Muscle layer of duodenum (tissue), 2 donors: ENCODE measurements around the gene CHIA.

ENCODE experiments used
- H3K27ac ChIP-seq: one replicate; pipeline ENCODE4 v1.7.0; 2013; ENCODE audit warnings: mild to moderate bottlenecking, low read length
- H3K27me3 ChIP-seq: one replicate; pipeline ENCODE4 v1.7.0; 2013; ENCODE audit warnings: low read depth, mild to moderate bottlenecking, control low read depth, low read length
- H3K36me3 ChIP-seq, 2 donors: one replicate each; pipeline ENCODE4 v1.7.0; 2013; ENCODE audit warnings: low read length in 2 of 2, control low read depth in 1 of 2, mild to moderate bottlenecking in 1 of 2; ENCODE audit not compliant: insufficient read depth in 2 of 2, control insufficient read depth in 1 of 2
- H3K4me1 ChIP-seq, 2 donors: one replicate each; pipeline ENCODE4 v1.7.0; 2013; ENCODE audit warnings: low read length in 2 of 2, mild to moderate bottlenecking in 2 of 2, control low read depth in 1 of 2, moderate library complexity in 1 of 2; ENCODE audit not compliant: insufficient read depth in 2 of 2, control insufficient read depth in 1 of 2
- H3K4me3 ChIP-seq, 2 donors: one replicate each; pipeline ENCODE4 v1.7.0; 2013; ENCODE audit warnings: low read length in 2 of 2, low read depth in 1 of 2, mild to moderate bottlenecking in 1 of 2
- H3K9me3 ChIP-seq, 2 donors: one replicate each; pipeline ENCODE4 v1.7.0; 2013; ENCODE audit warnings: low read length in 2 of 2, control low read depth in 1 of 2, mild to moderate bottlenecking in 1 of 2; ENCODE audit not compliant: control insufficient read depth in 1 of 2
- donor health status: healthy.

CHIA gene

DNA sequence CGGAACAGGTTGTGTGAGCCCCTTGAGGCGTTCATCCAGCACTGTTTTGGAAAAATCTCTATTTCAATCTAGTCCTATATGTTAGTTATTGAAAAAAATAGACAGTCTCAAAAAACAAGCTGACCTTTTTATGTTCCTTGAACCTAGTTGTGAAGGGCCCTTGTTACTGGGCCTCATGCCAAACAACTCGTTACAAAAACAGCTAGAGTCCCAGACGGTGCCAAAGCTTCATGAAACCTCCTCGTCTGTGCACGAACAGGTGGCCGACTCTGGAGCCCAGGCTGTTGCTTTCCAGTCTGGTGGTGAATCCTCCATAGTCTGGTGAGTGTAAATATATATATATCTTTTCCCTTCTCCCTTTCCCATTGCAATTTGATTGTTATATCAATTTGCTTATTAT is at the start of gene CHIA:
Gene CHIA (plus strand): TSS at position 222 of the 400 bp plus-strand sequence. CDS start 19,617 bp downstream, outside the sequence.
- H3K27me3 ChIP-seq: no peaks in the 10 kb centered on the region
- no peak within 1 kb of the TSS for H3K27ac ChIP-seq
- no peaks in the 10 kb centered on the region for H3K36me3 ChIP-seq
- no peaks in the 10 kb centered on the region for H3K9me3 ChIP-seq
- H3K4me3 ChIP-seq: no peak within 1 kb of the TSS
- H3K4me1 ChIP-seq: no peaks in the 10 kb centered on the region

DNA sequence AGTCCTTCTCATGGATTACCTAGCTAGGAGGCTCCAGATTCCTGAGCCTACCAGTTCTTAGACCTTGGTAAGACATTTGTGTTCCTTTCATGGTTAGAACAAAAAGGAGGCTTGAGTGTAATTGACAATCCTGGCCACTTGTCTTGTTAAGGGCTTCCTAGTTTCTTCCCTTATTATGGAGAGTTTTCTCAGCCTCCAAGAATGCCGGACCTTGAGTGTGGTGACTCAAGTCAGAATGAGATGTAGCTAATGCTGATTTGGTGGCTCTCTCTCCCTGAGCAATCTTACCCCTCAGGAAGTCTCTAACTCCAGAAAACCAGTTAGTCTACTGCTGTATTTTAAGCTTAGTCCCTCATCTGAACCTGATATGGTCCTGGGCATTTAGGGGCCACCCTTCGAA is 48.9 kb upstream of the CHIA start:
- H3K4me1 ChIP-seq: no peaks in the 10 kb centered on the region
- no peak overlapping the region for H3K27ac ChIP-seq
- no peaks in the 10 kb centered on the region for H3K9me3 ChIP-seq
- no peaks in the 10 kb centered on the region for H3K36me3 ChIP-seq
- H3K4me3 ChIP-seq: no peak overlapping the region
- H3K27me3 ChIP-seq: no peaks in the 10 kb centered on the region

DNA sequence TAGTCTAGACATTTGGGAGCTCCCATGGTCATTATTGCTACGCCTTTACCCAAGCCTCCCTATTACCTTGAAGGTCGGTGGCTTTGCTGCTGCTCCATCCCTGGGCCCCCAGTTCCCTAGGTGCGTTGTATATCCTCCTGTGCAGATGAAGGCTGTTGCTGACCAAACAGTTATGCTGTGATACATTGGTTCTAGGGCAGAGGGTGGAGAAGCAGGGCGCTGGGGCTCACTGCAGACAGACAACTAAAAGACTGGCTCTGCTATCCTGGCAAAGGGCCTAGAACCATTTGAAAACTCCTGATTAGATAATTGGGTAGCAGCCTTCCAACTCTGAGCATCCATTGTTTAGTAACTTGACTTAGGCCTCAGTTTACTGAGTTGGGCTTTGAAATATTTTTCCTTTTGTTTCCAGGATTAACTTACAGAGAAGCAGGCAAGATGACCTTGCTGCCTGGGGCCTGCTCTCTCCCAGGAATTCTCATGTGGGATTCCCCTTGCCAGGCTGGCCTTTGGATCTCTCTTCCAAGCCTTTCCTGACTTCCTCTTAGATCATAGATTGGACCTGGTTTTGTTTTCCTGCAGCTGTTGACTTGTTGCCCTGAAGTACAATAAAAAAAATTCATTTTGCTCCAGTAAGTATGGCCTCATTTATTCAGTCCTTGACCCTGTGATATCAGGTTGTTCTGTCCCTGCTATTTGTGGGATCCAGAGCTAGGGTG is 47.7 kb upstream of the CHIA start:
- Histone ChIP-seq H3K27me3 (no peaks in the 10 kb centered on the region), H3K4me1 (no peaks in the 10 kb centered on the region), H3K27ac (no peak overlapping the region), H3K9me3 (no peaks in the 10 kb centered on the region), H3K36me3 (no peaks in the 10 kb centered on the region), H3K4me3 (no peak overlapping the region)

DNA sequence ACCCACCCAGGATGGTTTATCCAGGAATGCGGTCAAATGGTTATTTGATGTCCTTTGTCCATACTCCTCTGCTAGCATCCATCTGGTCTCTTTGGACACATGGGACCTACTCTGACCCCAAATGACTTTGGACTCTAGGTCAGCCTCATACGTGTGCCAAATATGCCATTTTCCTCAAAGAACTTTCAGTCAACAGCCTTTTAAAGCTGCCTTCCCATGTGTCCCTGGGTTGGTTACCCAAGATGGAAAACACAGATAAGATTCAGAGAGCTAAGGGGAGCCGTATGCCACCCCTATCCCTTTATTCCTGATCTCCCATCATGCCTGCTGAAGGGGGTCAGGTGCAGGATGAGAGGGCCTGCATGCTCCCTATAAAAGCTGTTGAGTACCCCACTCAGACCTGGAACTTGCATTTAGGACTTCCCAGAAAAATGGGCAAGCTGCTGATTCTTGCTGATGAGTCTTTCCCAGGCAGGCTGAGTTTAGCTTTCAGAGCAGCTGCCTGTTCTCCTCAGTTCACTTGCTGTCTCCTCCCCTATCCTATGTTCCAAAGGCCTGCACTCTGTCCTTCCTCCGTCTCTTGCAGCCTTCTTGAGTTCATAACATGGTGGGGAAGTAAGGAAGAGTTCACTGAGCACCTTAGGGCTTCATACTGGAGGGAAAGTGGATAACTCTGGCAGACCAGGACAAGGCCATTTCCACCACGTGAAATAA is 43.4 kb upstream of the CHIA start:
- no peaks in the 10 kb centered on the region for H3K27me3 ChIP-seq
- H3K36me3 ChIP-seq: no peaks in the 10 kb centered on the region
- no peaks in the 10 kb centered on the region for H3K9me3 ChIP-seq
- no peaks in the 10 kb centered on the region for H3K4me1 ChIP-seq
- no peak overlapping the region for H3K27ac ChIP-seq
- H3K4me3 ChIP-seq: no peak overlapping the region

DNA sequence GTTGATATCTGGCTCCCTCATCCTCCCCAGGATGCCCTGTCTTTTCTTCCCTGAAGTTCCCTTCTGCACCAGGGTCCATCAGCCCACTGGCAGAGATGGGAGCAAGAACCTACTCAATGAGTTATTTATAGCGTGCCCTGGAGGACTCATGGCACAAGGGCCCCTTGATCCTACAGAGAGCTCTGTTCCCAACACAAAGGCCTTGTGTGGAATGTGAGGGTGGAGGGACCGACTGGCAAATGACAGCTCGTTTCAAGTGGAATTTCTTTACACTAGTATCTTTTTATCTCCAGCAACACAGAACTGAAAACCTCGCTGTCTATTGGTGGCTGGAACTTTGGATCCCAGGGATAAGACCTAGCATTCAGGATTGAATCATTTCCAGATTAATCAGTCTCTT is 40.7 kb upstream of the CHIA start:
- H3K27me3 ChIP-seq: no peaks in the 10 kb centered on the region
- H3K4me3 ChIP-seq: no peak overlapping the region

GRCh38 chr1:111251570-111251969 is 39.1 kb upstream of the CHIA start:
- Histone ChIP-seq H3K27ac (no peak overlapping the region), H3K4me1 (no peaks in the 10 kb centered on the region), H3K36me3 (no peaks in the 10 kb centered on the region), H3K27me3 (no peaks in the 10 kb centered on the region), H3K4me3 (no peak overlapping the region), H3K9me3 (no peaks in the 10 kb centered on the region)

More for the DNA sequence above, 40.7 kb upstream of the CHIA start:
- Histone ChIP-seq H3K9me3 (no peaks in the 10 kb centered on the region), H3K36me3 (no peaks in the 10 kb centered on the region), H3K4me1 (no peaks in the 10 kb centered on the region), H3K27ac (no peak overlapping the region)

DNA sequence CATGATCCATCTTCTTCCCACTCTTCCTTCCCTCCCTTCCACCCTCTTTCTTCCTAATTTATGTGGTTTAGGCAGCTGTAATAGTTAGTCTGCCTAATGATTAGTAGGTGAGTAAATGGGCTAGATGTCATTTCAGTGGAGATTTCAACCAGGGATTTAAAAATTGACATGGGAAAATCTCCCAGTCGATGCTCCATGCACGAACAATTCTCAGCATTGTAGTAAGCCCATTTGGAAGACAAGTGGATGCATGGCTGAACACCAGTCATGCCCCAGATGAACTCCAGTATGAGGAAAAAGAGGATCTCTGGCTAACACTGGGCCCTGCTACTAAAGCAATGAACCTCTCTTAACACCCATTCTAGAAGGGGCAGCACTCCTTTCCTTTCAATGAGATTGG is 37.9 kb upstream of the CHIA start:
- Histone ChIP-seq H3K27ac (no peak overlapping the region), H3K9me3 (no peaks in the 10 kb centered on the region), H3K36me3 (no peaks in the 10 kb centered on the region), H3K27me3 (no peaks in the 10 kb centered on the region), H3K4me3 (no peak overlapping the region), H3K4me1 (no peaks in the 10 kb centered on the region)

- Histone ChIP-seq H3K36me3 (no peaks in the 10 kb centered on the region), H3K4me3 (no peak overlapping the region), H3K9me3 (no peaks in the 10 kb centered on the region), H3K27ac (no peak overlapping the region), H3K27me3 (no peaks in the 10 kb centered on the region), H3K4me1 (no peaks in the 10 kb centered on the region)
Observed at GRCh38 chr1:111253876-111254275, 36.8 kb upstream of the CHIA start.

GRCh38 chr1:111256988-111257658 is 33.5 kb upstream of the CHIA start:
- no peaks in the 10 kb centered on the region for H3K36me3 ChIP-seq
- H3K27me3 ChIP-seq: no peaks in the 10 kb centered on the region
- no peaks in the 10 kb centered on the region for H3K9me3 ChIP-seq

DNA sequence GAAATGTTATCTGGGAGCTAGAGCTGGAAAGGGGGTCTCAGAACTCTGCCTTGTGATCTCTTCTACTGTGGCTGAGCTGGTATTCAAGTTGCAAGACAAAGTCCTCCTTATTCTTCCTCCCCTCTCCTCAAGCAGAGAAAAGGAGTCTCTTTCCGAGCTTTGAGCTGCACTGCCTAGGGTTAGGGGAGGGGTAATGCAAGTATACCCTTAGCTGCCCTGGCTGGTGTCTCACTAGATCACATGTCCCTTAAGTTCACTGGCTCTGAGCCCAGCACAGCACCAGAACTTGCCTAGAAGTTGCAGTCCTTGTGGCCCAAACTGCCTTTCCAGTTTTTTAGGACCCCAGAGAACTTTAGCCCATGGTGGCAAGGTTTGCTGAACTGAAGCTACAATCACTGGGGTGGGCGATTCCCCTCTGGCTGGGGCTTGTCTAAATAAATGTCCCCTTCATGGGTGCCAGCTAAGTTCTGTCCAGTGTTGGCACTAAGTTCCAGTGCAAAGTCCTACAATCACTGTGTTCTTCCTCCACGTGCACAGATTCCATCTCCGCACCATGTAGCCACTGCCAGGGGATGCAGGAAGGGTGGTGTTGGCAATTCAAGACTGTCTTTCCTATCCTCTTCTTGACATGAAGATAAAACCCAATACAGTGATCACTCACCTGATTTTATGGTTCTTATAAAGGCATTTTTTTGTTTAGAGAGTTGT is 22.7 kb upstream of the CHIA start:
- no peaks in the 10 kb centered on the region for H3K36me3 ChIP-seq

More at GRCh38 chr1:111256988-111257658, 33.5 kb upstream of the CHIA start:
- Histone ChIP-seq H3K4me3 (no peak overlapping the region), H3K4me1 (no peaks in the 10 kb centered on the region), H3K27ac (no peak overlapping the region)

GRCh38 chr1:111269825-111270406 is 20.7 kb upstream of the CHIA start:
- Histone ChIP-seq H3K9me3 (peaks cover 0 to 4% of the 10 kb centered on the region in 2 donors), H3K27me3 (peaks cover 19% of the 10 kb centered on the region), H3K4me3 (no peak overlapping the region), H3K36me3 (no peaks in the 10 kb centered on the region), H3K4me1 (no peaks in the 10 kb centered on the region), H3K27ac (no peak overlapping the region)

More for the DNA sequence above, 22.7 kb upstream of the CHIA start:
- Histone ChIP-seq H3K27me3 (peaks cover 19% of the 10 kb centered on the region), H3K27ac (no peak overlapping the region), H3K4me1 (no peaks in the 10 kb centered on the region), H3K9me3 (peaks cover 0 to 4% of the 10 kb centered on the region in 2 donors), H3K4me3 (no peak overlapping the region)
